Hematopoietic multipotent progenitor cell treated with erythropoietin and hydrocortisone succinate and interleukin-3 and kit ligand, for 4 days (in vitro differentiated cells): Measurements from ENCODE around the gene PHF24.
"Not testable (repeated sequence)": the region's sequence is repeated elsewhere in the genome, so short reads cannot be mapped to it uniquely, and the experiment has no call there.

Source experiments
- DNase-seq: peaks from one replicate; pipeline ENCODE4 v3.0.0-alpha.2; 2015

Gene PHF24

DNA sequence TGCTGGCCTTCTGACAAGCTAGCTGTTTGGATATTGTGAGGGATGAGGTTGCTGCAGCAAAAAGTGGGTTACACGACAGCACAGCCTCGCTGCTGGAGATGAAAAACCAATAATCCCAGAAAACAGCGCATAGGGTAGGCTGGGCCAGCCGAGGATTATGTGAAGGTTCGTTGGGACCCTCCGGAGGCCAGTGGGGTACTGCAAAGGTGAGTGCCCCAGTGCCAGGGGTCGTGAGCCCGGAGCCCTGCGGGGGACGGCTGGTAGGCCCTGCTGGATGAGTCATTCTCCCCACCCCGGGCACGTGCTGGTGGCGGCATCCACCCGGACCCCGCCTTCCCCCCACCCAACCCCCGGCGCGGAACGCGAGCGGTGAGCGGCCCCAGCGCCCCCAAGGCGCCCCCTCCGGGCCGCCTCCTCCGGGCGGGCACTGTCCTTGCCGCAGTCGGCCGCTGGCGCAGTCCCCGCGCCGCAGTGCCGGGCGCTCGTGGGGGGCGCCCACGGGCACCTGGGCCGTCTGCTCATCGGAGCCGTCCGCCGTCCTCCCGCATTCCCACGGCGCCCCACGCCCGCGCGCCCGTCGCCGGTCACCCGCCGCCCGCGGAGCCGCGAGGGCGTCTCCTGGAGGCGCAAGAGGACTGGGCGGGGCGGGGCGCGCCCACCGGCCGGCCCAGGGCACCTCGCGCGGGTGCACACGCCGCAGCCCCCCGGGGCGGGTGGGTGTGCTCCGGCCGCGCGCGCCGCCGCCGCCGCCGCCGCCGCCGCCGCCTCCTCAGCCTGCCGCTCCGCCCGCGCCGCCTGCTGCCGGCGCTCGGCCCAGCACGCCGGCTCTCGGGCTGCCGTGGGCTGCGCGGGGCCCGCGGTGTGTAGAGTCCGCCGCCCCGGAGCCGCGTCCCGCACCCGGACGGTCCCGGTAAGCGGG, at the start of gene PHF24:
Gene PHF24, plus strand, starts transcription at position 794 of the 919 bp plus-strand sequence. CDS start 13,014 bp downstream, outside the sequence.
- peak; percentile 46 for DNase-seq

- no peak for DNase-seq
Observed at GRCh38 chr9:34927061-34927460, 31.0 kb upstream of the PHF24 start.

- DNase-seq, result no peak
Observed at GRCh38 chr9:34928921-34929320, 29.2 kb upstream of the PHF24 start.

GRCh38 chr9:34929506-34930102, 28.5 kb upstream of the PHF24 start:
- DNase-seq, result peak; percentile 49

GRCh38 chr9:34939989-34940388, 18.1 kb upstream of the PHF24 start:
- DNase-seq, result peak; percentile 56

DNA sequence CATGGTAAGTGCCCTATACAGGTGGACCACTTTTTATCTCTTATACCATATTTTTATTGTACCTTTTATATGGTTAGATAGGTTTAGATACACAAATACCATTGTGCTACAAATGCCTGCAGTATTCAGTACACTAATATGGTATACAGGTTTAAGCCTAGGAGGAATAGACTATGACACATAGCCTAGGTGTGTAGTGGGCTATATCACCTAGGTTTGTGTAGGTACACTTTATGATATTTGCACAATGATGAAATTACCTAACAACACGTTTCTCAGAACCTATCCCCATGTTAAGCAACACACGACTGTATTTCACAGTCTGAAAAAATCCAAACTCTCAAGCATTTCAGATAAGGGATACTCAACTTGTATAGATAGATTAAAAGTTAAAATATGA, 9.6 kb upstream of the PHF24 start:
- DNase-seq, result no peak

- no peak for DNase-seq
Observed at GRCh38 chr9:34954225-34954624, 3.9 kb upstream of the PHF24 start.

- not testable (repeated sequence) for DNase-seq
Observed at GRCh38 chr9:34956066-34956465, 2.0 kb upstream of the PHF24 start.

DNA sequence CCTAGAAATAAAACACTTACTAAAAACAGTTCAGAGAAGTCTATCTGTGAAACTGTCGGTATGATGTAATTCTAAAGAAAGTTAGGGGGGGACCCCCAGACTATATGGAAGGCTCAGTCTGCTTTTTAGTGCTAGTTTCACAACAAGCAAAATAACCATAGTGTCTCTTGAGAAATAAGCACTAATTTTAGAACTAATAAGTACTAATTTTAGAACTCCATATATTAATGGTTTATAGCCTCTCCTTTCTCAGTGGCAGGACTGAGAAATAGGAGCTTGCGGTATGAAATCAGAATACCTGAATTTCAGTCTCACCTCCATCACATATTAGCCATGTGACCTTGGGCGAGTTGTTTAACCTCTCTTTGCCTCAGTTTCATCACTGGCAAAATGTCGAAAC, 1.4 kb upstream of the PHF24 start:
- DNase-seq, result no peak

- DNase-seq, result no peak
Observed at GRCh38 chr9:34958411-34958982, 412 bp downstream of the PHF24 start.

DNA sequence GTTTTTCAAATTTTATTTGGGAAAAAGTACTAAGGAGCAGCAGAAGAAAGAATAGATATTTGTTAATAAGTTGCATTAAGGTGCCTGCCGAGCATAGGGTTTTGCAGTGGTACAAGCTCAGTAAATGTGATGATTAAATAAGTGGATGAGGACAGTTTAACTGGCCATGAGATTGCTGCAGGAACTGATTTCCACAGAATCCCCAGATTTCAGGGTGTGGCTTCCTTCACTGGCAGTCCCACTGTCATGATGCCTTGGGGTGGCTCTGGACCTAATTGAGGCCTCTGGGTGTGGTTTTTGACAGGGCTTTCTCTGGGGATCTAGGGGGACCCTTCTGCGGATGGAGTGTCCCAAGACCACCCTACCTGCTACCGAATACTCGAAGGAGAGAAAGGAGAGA, 1.4 kb downstream of the PHF24 start:
- no peak for DNase-seq

GRCh38 chr9:34961574-34962490, 3.7 kb downstream of the PHF24 start:
- DNase-seq, result no peak

DNA sequence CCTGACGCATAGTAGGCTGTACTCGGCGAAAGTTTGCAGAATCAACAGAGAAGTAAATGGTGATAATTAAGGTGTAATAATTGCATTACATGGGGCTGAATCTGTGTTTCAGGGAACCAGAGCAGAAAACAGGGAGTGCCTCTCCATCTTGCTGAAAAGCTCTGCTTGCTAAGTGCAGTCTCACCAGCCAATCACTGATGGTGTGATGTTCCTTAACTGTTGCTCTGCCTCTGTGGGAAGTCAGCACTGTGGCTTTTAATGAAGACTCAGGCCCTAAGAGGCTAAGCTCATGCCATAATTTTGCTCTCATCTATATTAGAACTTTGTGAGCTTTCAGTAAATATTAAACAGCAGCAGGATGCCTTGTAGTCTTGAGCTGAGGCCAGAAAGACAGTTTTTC, 4.5 kb downstream of the PHF24 start:
- DNase-seq, result no peak

GRCh38 chr9:34963552-34963951, 5.5 kb downstream of the PHF24 start:
- DNase-seq, result no peak

DNA sequence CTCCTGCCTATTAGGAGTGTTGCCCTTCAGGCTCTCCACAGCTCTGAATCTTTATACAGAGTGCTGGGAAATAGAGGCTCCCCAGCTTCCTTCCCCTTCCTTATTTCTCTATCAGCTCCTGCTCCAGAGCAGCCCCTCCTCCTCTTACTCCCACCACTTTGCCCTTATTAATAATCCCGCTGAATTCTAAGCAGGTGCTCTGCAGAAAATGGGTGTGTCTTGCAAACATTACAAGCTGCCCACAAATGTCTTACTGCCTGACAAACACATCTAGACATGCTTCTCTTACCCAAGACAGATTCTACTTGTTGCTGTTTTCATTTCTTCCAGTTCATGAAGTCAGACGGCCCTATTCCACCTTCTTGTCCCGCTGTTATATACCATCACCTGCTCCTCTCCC, 6.4 kb downstream of the PHF24 start:
- no peak for DNase-seq

- DNase-seq, result no peak
Observed at GRCh38 chr9:34971146-34971811, 13.2 kb downstream of the PHF24 start.

GRCh38 chr9:34974664-34975063, 16.6 kb downstream of the PHF24 start:
- DNase-seq, result no peak

- no peak for DNase-seq
Observed at GRCh38 chr9:34976441-34976840, 18.4 kb downstream of the PHF24 start.

DNA sequence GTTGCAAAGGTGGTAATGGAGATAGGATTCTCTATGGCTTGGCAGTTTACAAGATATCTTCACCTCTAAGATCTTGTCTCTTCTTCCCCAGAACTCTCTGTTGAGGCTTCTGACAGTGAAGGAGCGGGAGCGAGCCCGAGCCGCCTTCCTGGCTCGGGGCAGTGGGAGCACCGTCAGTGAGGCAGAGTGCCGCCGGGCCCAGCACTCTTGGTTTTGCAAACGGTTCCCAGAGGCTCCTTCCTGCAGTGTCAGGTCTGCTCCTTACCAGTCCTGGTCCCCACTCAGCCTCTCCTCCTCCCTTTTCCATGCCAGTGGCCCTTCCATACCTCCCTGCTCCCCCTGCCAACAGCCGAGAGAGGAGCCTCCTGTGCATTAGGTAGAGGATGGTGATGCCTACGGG, 18.9 kb downstream of the PHF24 start:
- DNase-seq, result no peak

DNA sequence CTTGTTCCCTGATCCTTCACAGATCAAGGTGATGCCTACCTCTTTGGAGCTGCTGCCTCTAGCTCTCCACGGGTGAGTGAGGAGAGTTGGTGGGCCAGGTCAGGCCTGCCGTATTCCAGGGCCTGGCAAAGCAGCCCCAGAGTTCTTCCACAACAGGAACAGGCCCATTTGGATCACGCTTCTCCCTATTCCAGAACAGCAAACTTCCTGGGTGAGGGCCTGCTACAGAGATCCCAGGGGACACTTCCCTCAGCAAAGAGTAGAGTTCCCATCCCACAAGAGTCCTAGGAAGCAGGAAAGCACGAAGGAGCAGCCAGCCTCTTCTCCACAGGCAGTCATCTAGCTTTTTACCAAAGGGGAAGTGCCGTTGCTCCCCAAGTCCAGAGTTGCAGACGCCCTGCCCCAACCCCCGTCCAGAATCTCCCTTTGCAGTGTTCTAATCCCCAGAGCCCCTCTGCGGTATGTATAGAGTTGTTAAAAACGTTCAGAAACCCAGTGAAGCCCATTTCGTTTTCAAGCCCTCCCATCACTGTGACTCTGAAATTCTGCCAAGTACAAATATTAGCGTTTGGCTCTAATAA, 22.2 kb downstream of the PHF24 start:
- no peak for DNase-seq

GRCh38 chr9:34982361-34982760, 24.3 kb downstream of the PHF24 start:
- DNase-seq, result peak; percentile 52

DNA sequence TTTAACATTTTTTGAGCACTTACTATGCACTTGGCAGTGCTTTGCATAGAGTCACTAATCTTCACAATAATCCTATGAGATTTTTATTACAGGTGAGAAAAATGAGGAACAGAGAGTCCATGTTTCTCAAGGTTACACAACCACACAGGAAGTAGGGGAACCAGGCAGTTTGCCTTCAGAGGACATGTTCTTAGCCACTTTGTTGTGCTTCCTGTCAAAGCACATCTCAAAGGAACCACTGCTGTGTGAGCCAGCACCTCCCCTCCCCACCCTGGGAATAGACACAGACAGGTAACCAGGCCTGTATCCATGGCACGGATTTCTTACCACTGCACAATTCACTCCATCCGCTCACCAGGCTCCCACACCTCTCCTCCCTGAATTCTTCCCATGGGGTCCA, 25.1 kb downstream of the PHF24 start:
- DNase-seq, result peak; percentile 47
